Breast epithelium (tissue), 4 donors: ENCODE data around the gene PPFIA2. TPM values are rescaled to one million over a fixed set of nuclear protein-coding genes. Genes with fewer than 3 reads are reported as not detected.

Experiments used
- DNase-seq, 2 donors: peaks; one replicate each; pipeline ENCODE4 v3.0.0-alpha.2; 2019; ENCODE audit warnings: low spot score in 2 of 2
- H3K27ac ChIP-seq, 2 donors: fragments of 200-600 bp; sonication (generic) in 1 of 2; one replicate each; pipeline ENCODE4 v1.5.1; 2016 to 2019; ENCODE audit warnings: mild to moderate bottlenecking in 1 of 2
- H3K27me3 ChIP-seq, 2 donors: fragments of 200-600 bp; sonication (generic) in 1 of 2; one replicate each; pipeline versions ENCODE4 v1.5.1 to v1.6.0; 2017 to 2019; ENCODE audit warnings: control low read depth in 1 of 2, mild to moderate bottlenecking in 1 of 2
- H3K36me3 ChIP-seq: fragments of 200-600 bp; one replicate; pipeline ENCODE4 v1.5.1; 2019
- H3K4me1 ChIP-seq, 2 donors: fragments of 200-600 bp; sonication (generic); one replicate each; pipeline ENCODE4 v1.5.1; 2016 to 2019; ENCODE audit warnings: control low read depth in 1 of 2
- H3K4me3 ChIP-seq, 3 donors: fragments of 200-600 bp; sonication (generic); 1 replicate in 2 of 3; 2 replicates in 1 of 3; pipeline ENCODE4 v1.5.1; 2016 to 2019; ENCODE audit warnings: mild to moderate bottlenecking in 3 of 3, moderate library complexity in 2 of 3
- H3K9me3 ChIP-seq, 2 donors: fragments of 200-600 bp; sonication (generic) in 1 of 2; one replicate each; pipeline ENCODE4 v1.5.1; 2016 to 2019; ENCODE audit warnings: control low read depth in 1 of 2
- CTCF ChIP-seq, 3 donors: fragments of 450-650 bp; IDR thresholded peaks; one replicate each; pipeline ENCODE4 v1.5.1; 2016 to 2017; ENCODE audit warnings: antibody characterized with exemption in 3 of 3, mild to moderate bottlenecking in 3 of 3, moderate library complexity in 3 of 3
- POLR2A ChIP-seq: fragments of 450-650 bp; IDR thresholded peaks from one replicate; pipeline ENCODE4 v1.6.1; 2016; ENCODE audit warnings: antibody characterized with exemption, mild to moderate bottlenecking, moderate library complexity
- POLR2AphosphoS5 ChIP-seq, 3 donors: sonication (generic); formaldehyde crosslinking; IDR thresholded peaks; one replicate each; pipeline ENCODE4 v1.6.1; 2017; ENCODE audit warnings: antibody characterized with exemption in 3 of 3
- intact Hi-C: fragments of 100-400 bp; cut with DNase I; formaldehyde crosslinking; loops from one replicate; pipeline ENCODE4 v1.15.1; 2023; ENCODE audit warnings: low total_unique reads
- total RNA-seq, 3 donors: library from RNA; depleted of rRNA; stranded (reverse); fragments of >200 nt; gene quantifications; one replicate each; pipeline ENCODE4 v1.1.0, GENCODE V29; 2016

PPFIA2 gene
- total RNA-seq, 3 donors from 2014 or later: 0.44 to 3.8 (median 0.98) TPM

GRCh38 chr12:81209012-81209411 is 550.1 kb downstream of the PPFIA2 start:
- DNase-seq: no peak
- no peaks in the 10 kb centered on the region for H3K4me1 ChIP-seq
- no peaks in the 10 kb centered on the region for H3K9me3 ChIP-seq
- H3K36me3 ChIP-seq: no peaks in the 10 kb centered on the region
- H3K4me3 ChIP-seq: no peak overlapping the region
- H3K27me3 ChIP-seq: no peaks in the 10 kb centered on the region
- intact Hi-C loops: no loop called here
- no peak overlapping the region for H3K27ac ChIP-seq
- no peak for TF ChIP-seq POLR2A
- no peak for TF ChIP-seq CTCF (IDR thresholded peaks at IDR 0.05)
- TF ChIP-seq POLR2AphosphoS5 (IDR thresholded peaks at IDR 0.05): no peak

GRCh38 chr12:81208187-81208911 is 550.8 kb downstream of the PPFIA2 start:
- Histone ChIP-seq H3K9me3 (no peaks in the 10 kb centered on the region), H3K4me3 (no peak overlapping the region), H3K4me1 (no peaks in the 10 kb centered on the region), H3K27me3 (no peaks in the 10 kb centered on the region), H3K27ac (no peak overlapping the region), H3K36me3 (no peaks in the 10 kb centered on the region)
- intact Hi-C loops: no loop called here
- DNase-seq: no peak
- TF ChIP-seq CTCF (IDR thresholded peaks at IDR 0.05): no peak
- no peak for TF ChIP-seq POLR2A
- TF ChIP-seq POLR2AphosphoS5 (IDR thresholded peaks at IDR 0.05): no peak
